NCI-H2171 (cell line): ENCODE measurements around the gene KIF1C.
"Not testable (repeated sequence)": the region's sequence is repeated elsewhere in the genome, so short reads cannot be mapped to it uniquely, and the experiment has no call there.

ENCODE experiments used
- DNase-seq: peaks from one replicate; lab custom pipeline; 2025; lab: John Stamatoyannopoulos, UW

KIF1C gene

GRCh38 chr17:5002121-5002788 is 4.5 kb downstream of the KIF1C start:
- no peak for DNase-seq

DNA sequence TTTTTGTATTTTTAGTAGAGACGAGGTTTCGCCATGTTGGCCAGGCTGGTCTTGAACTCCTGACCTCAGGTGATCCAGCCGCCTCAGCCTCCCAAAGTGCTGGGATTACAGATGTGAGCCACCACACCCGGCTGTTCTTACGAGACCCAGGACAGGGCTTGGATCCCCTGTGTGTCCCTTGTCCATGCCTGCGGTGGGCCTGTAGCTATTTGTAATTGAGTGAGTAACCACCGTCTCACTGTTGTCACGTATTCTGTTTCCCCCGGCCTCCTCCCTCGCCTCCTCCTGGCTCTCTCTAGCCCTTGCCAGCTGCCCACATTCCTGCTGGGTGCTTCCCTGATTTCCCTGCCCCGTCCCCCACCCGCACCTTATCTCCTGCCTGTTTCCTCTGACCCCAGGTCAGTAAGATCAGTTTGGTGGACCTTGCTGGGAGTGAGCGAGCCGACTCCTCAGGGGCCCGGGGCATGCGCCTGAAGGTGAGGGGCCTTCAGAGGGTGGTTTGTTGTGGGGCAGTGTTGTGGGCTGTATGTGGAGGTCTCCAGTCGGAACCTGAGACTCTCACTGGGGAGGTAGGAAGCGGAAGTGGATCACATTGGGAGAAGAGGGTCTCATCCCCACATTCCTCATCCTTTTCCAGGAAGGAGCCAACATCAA is 5.6 kb downstream of the KIF1C start:
- no peak for DNase-seq

DNA sequence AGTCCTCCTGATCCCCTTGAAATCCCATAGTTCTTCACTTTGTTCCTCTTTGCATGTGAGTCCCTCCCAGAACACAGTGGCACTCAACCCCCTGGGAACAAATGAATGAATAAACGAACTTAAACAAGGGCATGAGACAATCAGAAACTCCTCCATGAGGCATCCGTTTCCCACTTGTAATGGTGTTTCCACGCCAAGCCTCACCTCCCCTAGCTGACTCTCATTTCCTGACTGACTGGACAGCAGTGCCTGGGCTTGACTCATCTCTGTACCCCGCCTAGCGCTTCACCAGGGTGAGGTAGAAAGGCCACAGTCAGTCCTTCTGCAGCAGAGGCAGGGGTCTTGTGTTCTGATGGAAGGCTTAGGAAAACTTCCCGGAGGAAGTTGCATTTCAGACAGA is 14.2 kb downstream of the KIF1C start:
- no peak for DNase-seq

GRCh38 chr17:5014357-5014756 is 16.6 kb downstream of the KIF1C start:
- DNase-seq, result no peak

- no peak for DNase-seq
These were observed 21.8 kb downstream of the KIF1C start for GRCh38 chr17:5019475-5019956.

DNA sequence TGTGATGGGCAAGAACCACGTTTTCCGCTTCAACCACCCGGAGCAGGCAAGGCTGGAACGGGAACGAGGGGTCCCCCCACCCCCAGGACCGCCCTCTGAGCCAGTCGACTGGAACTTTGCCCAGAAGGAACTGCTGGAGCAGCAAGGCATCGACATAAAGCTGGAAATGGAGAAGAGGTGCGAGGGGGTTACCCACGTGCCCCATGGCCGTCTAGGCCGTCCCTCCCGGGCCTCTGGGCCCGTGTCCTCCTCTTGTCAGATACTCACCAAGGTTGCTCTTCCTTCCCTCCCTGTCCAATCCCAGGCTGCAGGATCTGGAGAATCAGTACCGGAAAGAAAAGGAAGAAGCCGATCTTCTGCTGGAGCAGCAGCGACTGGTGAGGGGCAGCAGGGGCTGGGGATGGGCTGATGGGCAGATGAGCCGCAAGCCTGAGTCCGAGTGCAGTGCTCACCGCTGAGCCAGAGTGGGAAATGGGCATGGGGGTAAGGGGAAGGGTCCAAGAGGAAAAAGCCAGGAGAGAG is 22.8 kb downstream of the KIF1C start:
- no peak for DNase-seq

- DNase-seq, result no peak
These were observed 24.5 kb downstream of the KIF1C start for GRCh38 chr17:5022171-5022711.

- DNase-seq, result no peak
These were observed 25.9 kb downstream of the KIF1C start for GRCh38 chr17:5023588-5024147.

DNA sequence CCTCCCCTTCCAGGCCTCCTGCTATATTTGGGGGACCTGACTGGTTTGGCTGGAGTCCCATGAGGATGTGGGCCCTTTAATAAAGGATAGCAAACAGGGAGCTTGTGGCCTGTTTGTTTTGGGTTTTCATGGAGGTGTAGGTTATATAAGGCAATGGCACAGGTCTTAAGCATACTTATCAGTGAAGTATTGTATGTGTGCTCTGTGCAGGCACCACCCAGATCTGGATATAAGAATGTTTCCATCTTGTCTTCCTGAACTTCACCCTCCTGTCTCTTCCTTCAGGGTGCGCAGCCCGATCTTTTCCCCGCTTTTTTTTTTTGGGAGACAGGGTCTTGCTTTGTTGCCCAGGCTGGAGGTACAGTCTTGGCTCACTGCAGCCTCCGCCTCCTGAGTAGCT is 26.9 kb downstream of the KIF1C start:
- no peak for DNase-seq

- no peak for DNase-seq
These were observed 29.5 kb downstream of the KIF1C start for GRCh38 chr17:5027299-5027698.

GRCh38 chr17:5027916-5028315 is 30.2 kb downstream of the KIF1C start:
- DNase-seq, result no peak

- not testable (repeated sequence) for DNase-seq
These were observed 32.4 kb downstream of the KIF1C start for GRCh38 chr17:5030168-5030567.

GRCh38 chr17:5031365-5032082 is 33.8 kb downstream of the KIF1C start:
- DNase-seq, result peak; percentile 78

- DNase-seq, result no peak
These were observed 35.1 kb downstream of the KIF1C start for GRCh38 chr17:5032865-5033264.

DNA sequence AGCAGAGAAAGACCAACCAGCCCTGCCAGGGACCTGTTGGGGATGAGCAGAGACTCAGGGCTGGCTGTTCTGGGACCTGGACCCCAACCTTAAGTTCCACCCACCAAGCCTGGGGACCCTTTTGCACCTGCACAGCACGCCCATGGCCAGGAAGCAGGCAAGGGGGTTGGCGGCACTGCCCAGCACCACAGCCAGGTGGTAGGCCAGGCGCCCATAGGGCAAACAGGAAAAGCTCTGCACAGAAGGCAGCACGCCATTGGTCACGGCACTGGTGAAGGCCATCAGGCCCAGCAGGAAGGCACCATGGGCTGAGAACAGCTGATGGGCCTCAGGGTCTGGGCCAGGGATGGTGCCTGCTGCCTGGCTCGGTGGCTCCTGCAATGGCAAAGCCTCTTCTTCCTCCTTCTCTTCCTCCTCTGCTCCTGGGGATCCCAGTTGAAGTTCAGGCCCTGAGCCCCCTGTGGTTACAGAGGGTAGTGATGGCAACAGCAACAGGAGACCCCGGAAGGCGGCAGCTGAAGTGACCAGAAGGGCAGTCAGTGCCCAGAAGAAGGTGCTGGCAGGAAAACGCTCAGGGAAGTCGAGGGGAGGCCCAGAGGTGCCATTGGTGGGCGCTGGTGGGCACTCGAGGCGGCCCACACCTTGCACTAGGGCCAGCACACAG is 35.7 kb downstream of the KIF1C start:
- no peak for DNase-seq

DNA sequence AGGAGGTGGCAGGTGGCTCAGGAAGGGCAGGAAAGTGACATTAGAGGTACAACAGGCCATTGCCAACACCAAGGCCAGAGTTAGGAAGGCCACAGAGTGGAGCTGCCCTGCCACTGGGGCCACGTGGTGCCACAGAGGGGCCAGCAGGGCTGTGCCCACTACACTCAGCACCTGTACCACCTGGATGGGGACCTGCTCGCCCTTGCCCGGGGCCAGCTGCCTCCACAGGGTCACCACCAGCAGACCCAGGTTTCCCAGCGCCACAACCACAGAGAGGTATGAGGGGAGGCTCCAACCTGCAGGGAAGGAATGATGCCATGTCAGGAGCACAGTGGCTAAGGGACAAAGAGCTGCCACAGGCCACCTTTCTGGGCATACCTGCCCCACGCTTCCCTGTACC is 36.3 kb downstream of the KIF1C start:
- no peak for DNase-seq

- no peak for DNase-seq
These were observed 36.9 kb downstream of the KIF1C start for GRCh38 chr17:5034651-5035050.

- no peak for DNase-seq
These were observed 37.6 kb downstream of the KIF1C start, which contains the start of gene SLC52A1 for GRCh38 chr17:5035315-5035714. SLC52A1 (minus strand) TSS chr17:5035426; CDS start chr17:5034606, 820 bp downstream.

DNA sequence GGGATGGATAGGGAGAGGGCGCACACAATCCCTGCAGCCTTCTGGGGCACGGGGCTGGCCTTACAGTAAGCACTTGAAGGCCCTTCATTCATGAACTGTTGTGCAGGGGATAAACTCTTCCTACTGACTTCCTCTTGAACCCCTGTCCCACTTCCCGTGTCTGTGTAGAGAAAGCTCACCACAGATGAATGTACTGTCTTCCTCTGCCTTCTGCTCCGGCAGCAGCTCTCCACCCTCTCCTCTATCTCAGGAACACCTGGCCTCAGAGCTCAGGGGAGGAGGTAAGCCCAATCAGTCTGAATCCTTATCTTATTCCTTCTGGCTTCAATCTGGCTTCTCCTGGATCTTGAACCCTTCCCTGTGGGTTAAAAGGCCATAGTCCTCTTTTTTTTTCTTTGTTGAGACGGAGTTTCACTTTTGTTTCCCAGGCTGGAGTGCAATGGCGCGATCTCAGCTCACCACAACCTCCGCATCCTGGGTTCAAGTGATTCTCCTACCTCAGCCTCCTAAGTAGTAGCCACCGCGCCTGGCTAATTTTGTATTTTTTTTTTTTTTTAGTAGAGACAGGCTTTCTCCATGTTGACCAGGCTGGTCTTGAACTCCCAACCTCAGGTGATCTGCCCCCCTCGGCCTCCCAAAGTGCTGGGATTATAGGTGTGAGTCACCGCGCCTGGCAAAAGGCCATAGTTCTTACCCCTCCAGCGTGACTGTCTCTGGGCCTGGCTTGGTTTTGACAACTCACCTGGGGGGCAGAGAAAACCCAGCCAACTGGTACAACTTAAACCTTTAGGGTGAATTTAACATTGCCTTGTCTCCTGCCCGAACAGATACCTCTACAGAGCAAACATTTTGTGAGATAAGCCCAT is 44.6 kb downstream of the KIF1C start:
- no peak for DNase-seq

DNA sequence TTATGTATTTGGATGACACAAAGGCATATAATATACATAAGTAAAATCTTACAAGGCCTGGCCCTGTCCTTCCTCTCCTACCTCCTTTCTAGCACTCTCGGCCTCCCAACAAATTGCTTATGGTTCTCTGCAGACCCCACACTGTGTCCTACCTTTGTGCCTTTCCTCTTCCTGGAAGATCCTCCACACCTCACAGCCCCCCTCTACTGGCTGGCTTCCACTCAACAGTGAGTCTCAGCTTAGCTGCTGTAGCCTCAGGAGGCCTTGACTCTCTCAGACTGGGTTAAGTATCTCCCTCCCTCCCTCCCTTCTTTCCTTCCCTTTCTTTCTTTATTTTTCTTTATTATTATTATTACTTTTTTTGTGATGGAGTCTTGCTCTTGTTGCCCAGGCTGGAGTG is 45.8 kb downstream of the KIF1C start:
- no peak for DNase-seq

DNA sequence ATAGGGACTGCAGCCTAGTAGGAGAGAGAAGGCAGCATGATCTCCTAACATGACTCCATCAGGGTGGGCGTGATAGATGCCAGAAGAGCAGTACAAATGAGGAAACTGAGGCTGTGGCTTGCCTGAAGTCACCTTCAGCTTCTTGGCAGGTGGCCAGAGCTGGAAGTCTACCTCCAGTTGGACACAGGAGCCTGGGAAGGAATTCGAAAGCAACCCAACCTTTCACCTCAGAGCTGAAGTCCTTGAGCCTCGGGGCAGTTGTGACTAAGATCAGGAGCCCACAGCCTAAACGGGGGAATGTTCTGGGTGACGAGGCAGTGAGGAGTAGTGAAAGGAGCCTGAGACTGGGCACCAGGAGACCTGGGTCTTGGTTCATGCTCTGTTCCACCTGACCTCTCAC is 46.9 kb downstream of the KIF1C start:
- no peak for DNase-seq
